HL-60 (cell line): ENCODE results near the gene MS4A18.

Experiments
- DNase-seq, 2 experiments: peaks; one replicate each; pipeline ENCODE4 v3.0.0-alpha.2; 2010 to 2020; ENCODE audit warnings: low read depth in 1 of 2, low spot score in 1 of 2
- H3K27ac ChIP-seq: fragments of 250-450 bp; sonication (Bioruptor Pico); replicated peaks from 2 replicates; pipeline ENCODE4 v1.5.1; 2020; ENCODE audit warnings: mild to moderate bottlenecking, moderate library complexity
- H3K27me3 ChIP-seq: fragments of 250-450 bp; sonication (Bioruptor Pico); 2 replicates; pipeline ENCODE4 v1.5.1; 2021; ENCODE audit warnings: mild to moderate bottlenecking, moderate library complexity; ENCODE audit not compliant: insufficient read depth, poor library complexity, severe bottlenecking
- H3K4me3 ChIP-seq: replicated peaks from 2 replicates; pipeline ENCODE4 v1.5.1; 2011; ENCODE audit warnings: mild to moderate bottlenecking, control low read depth, low read length; ENCODE audit not compliant: insufficient read depth
- GABPA ChIP-seq: IDR thresholded peaks from 2 replicates; pipeline ENCODE4 v1.6.1; 2012; ENCODE audit warnings: low read depth
- POLR2AphosphoS5 ChIP-seq: IDR thresholded peaks from 2 replicates; pipeline ENCODE4 v1.6.1; 2012; ENCODE audit warnings: low read depth
- SPI1 ChIP-seq: IDR thresholded peaks from 2 replicates; pipeline ENCODE4 v1.6.1; 2012; ENCODE audit warnings: low read depth, mild to moderate bottlenecking, borderline replicate concordance
- TF ChIP-seq, protein P1 (sequence below): IDR thresholded peaks from one replicate; pipeline ENCODE4 v1.5.1; 2011; ENCODE audit warnings: low read length, control low read depth, inconsistent platforms; ENCODE audit not compliant: insufficient read depth
- TF ChIP-seq, protein P2 (sequence below): IDR thresholded peaks from 2 replicates; pipeline ENCODE4 v1.6.1; 2012; ENCODE audit warnings: low read depth; ENCODE audit not compliant: insufficient replicate concordance

Gene MS4A18

DNA sequence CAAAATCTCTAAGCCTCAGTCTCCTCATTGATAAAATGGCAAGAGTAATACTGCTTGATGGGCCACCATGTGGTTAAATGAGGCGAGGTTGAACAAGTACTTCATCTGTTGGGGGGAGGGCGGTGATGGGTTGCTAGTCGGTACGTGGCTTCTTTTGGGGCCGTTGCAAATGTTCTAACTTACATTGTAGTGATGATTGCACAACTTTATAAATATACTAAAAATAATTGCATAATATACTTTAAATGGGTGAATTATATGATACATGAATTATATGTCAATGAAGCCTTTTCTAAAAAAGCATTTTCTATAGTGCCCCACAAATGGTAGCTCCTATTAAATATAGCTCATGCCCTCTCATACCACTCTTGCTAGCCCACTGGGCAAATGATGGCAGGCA lies 18.6 kb upstream of the MS4A18 start:
- Histone ChIP-seq H3K27ac (no peak overlapping the region), H3K27me3 (no peaks in the 10 kb centered on the region), H3K4me3 (no peak overlapping the region)
- no peak for DNase-seq
- no peak for TF ChIP-seq GABPA
- TF ChIP-seq, protein P1, sequence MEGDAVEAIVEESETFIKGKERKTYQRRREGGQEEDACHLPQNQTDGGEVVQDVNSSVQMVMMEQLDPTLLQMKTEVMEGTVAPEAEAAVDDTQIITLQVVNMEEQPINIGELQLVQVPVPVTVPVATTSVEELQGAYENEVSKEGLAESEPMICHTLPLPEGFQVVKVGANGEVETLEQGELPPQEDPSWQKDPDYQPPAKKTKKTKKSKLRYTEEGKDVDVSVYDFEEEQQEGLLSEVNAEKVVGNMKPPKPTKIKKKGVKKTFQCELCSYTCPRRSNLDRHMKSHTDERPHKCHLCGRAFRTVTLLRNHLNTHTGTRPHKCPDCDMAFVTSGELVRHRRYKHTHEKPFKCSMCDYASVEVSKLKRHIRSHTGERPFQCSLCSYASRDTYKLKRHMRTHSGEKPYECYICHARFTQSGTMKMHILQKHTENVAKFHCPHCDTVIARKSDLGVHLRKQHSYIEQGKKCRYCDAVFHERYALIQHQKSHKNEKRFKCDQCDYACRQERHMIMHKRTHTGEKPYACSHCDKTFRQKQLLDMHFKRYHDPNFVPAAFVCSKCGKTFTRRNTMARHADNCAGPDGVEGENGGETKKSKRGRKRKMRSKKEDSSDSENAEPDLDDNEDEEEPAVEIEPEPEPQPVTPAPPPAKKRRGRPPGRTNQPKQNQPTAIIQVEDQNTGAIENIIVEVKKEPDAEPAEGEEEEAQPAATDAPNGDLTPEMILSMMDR, result no peak
- TF ChIP-seq POLR2AphosphoS5, result no peak
- no peak for TF ChIP-seq SPI1
- TF ChIP-seq, protein P2, sequence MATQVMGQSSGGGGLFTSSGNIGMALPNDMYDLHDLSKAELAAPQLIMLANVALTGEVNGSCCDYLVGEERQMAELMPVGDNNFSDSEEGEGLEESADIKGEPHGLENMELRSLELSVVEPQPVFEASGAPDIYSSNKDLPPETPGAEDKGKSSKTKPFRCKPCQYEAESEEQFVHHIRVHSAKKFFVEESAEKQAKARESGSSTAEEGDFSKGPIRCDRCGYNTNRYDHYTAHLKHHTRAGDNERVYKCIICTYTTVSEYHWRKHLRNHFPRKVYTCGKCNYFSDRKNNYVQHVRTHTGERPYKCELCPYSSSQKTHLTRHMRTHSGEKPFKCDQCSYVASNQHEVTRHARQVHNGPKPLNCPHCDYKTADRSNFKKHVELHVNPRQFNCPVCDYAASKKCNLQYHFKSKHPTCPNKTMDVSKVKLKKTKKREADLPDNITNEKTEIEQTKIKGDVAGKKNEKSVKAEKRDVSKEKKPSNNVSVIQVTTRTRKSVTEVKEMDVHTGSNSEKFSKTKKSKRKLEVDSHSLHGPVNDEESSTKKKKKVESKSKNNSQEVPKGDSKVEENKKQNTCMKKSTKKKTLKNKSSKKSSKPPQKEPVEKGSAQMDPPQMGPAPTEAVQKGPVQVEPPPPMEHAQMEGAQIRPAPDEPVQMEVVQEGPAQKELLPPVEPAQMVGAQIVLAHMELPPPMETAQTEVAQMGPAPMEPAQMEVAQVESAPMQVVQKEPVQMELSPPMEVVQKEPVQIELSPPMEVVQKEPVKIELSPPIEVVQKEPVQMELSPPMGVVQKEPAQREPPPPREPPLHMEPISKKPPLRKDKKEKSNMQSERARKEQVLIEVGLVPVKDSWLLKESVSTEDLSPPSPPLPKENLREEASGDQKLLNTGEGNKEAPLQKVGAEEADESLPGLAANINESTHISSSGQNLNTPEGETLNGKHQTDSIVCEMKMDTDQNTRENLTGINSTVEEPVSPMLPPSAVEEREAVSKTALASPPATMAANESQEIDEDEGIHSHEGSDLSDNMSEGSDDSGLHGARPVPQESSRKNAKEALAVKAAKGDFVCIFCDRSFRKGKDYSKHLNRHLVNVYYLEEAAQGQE, result no peak

DNA sequence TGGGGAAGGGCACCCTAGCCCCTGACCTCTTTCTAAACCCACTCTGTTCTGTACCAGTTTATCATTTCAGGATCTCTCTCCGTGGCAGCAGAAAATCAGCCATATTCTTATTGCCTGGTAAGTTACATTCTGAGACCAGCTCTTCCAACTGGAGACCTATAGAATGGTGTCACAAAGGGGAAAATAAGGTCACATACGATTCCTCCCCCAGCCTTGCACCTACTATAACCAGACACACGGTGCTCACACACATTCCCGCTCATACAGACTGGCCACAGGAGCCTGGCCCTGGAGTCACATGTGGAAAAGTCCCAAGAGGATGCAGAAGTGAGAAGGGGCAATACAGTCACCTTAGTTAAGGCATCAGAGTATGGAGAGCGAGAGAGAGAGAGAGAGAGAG lies 17.6 kb upstream of the MS4A18 start:
- no peak overlapping the region for H3K4me3 ChIP-seq
- no peak overlapping the region for H3K27ac ChIP-seq
- no peaks in the 10 kb centered on the region for H3K27me3 ChIP-seq
- TF ChIP-seq POLR2AphosphoS5, result no peak
- no peak for TF ChIP-seq GABPA
- TF ChIP-seq, protein P2, result no peak
- TF ChIP-seq, protein P1, result no peak
- TF ChIP-seq SPI1, result no peak
- no peak for DNase-seq

DNA sequence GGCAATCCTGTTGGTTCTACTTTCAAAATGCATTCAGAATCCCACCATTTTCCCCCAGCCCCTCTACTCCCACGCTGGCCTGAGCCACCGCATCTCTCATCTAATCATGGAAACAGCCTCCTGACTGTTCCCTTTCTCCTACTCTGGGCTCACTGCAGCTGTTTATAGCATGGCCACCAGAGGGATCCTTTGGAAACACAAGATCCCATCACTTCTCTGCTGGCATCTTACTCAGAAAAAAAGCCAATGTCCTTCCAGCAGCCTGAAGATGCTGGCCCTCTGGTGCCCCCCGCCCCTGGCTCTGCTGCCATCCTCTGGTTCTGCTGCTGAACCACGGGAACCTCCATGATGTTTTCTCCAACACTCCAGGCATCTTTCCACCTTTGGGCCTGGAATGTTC lies 14.0 kb upstream of the MS4A18 start:
- Histone ChIP-seq H3K4me3 (no peak overlapping the region), H3K27ac (no peak overlapping the region), H3K27me3 (no peaks in the 10 kb centered on the region)
- TF ChIP-seq GABPA, result no peak
- no peak for TF ChIP-seq SPI1
- TF ChIP-seq, protein P1, result no peak
- TF ChIP-seq POLR2AphosphoS5, result no peak
- TF ChIP-seq, protein P2, result no peak
- DNase-seq, result no peak
